Measurements from ENCODE around the gene SASH1.

Gene SASH1

GRCh38 chr6:148491638-148492251 lies 149.1 kb downstream of the SASH1 start:
- no peak for DNase-seq (ENCODE audit: extremely low read depth in 1 of 2, low read depth in 1 of 2)

- no peak for DNase-seq (ENCODE audit: extremely low read depth in 1 of 2, low read depth in 1 of 2)
Measured at GRCh38 chr6:148492654-148493290, 150.1 kb downstream of the SASH1 start.

GRCh38 chr6:148493424-148493823 lies 150.8 kb downstream of the SASH1 start:
- DNase-seq (ENCODE audit: extremely low read depth in 1 of 2, low read depth in 1 of 2), result no peak

- DNase-seq (ENCODE audit: extremely low read depth in 1 of 2, low read depth in 1 of 2), result no peak
Measured at GRCh38 chr6:148494226-148494625, 151.6 kb downstream of the SASH1 start.

- DNase-seq (ENCODE audit: extremely low read depth in 1 of 2, low read depth in 1 of 2), result no peak
Measured at GRCh38 chr6:148495029-148495428, 152.4 kb downstream of the SASH1 start.

GRCh38 chr6:148497257-148497656 lies 154.6 kb downstream of the SASH1 start:
- no peak for DNase-seq (ENCODE audit: extremely low read depth in 1 of 2, low read depth in 1 of 2)

GRCh38 chr6:148497717-148498116 lies 155.1 kb downstream of the SASH1 start:
- no peak for DNase-seq (ENCODE audit: extremely low read depth in 1 of 2, low read depth in 1 of 2)

- DNase-seq (ENCODE audit: extremely low read depth in 1 of 2, low read depth in 1 of 2), result no peak
Measured at GRCh38 chr6:148500402-148500801, 157.8 kb downstream of the SASH1 start.

GRCh38 chr6:148501178-148501590 lies 158.5 kb downstream of the SASH1 start:
- no peak for DNase-seq (ENCODE audit: extremely low read depth in 1 of 2, low read depth in 1 of 2)

GRCh38 chr6:148502083-148502772 lies 159.6 kb downstream of the SASH1 start:
- no peak for DNase-seq (ENCODE audit: extremely low read depth in 1 of 2, low read depth in 1 of 2)

GRCh38 chr6:148502773-148503135 lies 160.1 kb downstream of the SASH1 start:
- DNase-seq (ENCODE audit: extremely low read depth in 1 of 2, low read depth in 1 of 2), result no peak

GRCh38 chr6:148503703-148504102 lies 161.1 kb downstream of the SASH1 start:
- no peak for DNase-seq (ENCODE audit: extremely low read depth in 1 of 2, low read depth in 1 of 2)

- no peak for DNase-seq (ENCODE audit: extremely low read depth in 1 of 2, low read depth in 1 of 2)
Measured at GRCh38 chr6:148507774-148508173, 165.1 kb downstream of the SASH1 start.

GRCh38 chr6:148508401-148509041 lies 165.9 kb downstream of the SASH1 start:
- no peak for DNase-seq (ENCODE audit: extremely low read depth in 1 of 2, low read depth in 1 of 2)

- no peak for DNase-seq (ENCODE audit: extremely low read depth in 1 of 2, low read depth in 1 of 2)
Measured at GRCh38 chr6:148509119-148509799, 166.6 kb downstream of the SASH1 start.

GRCh38 chr6:148509800-148510581 lies 167.4 kb downstream of the SASH1 start:
- DNase-seq (ENCODE audit: extremely low read depth in 1 of 2, low read depth in 1 of 2), result no peak

- no peak for DNase-seq (ENCODE audit: extremely low read depth in 1 of 2, low read depth in 1 of 2)
Measured at GRCh38 chr6:148513145-148514071, 170.8 kb downstream of the SASH1 start.

GRCh38 chr6:148514091-148514845 lies 171.6 kb downstream of the SASH1 start:
- no peak for DNase-seq (ENCODE audit: extremely low read depth in 1 of 2, low read depth in 1 of 2)

- no peak for DNase-seq (ENCODE audit: extremely low read depth in 1 of 2, low read depth in 1 of 2)
Measured at GRCh38 chr6:148516217-148516616, 173.6 kb downstream of the SASH1 start.

All from stimulated activated CD8-positive, alpha-beta memory T cell treated with anti-CD3 and anti-CD28 coated beads, Interleukin-7, amount 100 ng/mL, for 48 hours (primary cell).